ENCODE results near the gene ACP3. TPM values are rescaled to one million over a fixed set of nuclear protein-coding genes. Genes with fewer than 3 reads are reported as not detected.

The ACP3 gene
- polyA plus RNA-seq, 1 donor from 2014 or later: not detected

DNA sequence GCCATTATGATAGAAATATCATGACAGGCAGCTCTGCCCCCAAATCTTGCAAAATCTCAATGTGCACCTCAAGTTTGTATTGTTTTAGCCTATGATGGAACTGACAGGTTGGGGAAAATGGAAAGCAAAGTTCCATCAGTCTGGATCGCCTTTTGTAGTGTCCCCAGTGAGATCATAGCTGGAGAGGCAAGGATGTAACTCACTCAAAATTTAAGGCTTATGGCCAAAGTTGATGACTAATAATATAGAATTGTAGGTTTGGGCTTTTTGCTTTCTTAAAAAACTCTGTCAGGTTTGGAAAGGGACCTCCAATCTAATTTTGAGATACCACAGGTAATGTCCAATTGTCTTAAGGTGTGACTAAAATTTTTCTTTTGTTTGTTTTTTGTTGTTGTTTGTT lies 1.4 kb upstream of the ACP3 start:
- H3K4me3 ChIP-seq (ENCODE audit: low read length): no peak overlapping the region
- H3F3A ChIP-seq (ENCODE audit: insufficient read depth, low read length, poor library complexity, severe bottlenecking): no peaks in the 10 kb centered on the region
- no peaks in the 10 kb centered on the region for H4K20me1 ChIP-seq (ENCODE audit: insufficient read depth)
- H3K9me2 ChIP-seq (ENCODE audit: insufficient read depth, low read length): no peaks in the 10 kb centered on the region
- no peak overlapping the region for H3K27ac ChIP-seq (ENCODE audit: low read length)
- no peaks in the 10 kb centered on the region for H3K27me3 ChIP-seq (ENCODE audit: insufficient read depth, low read depth, low read length)
- no peaks in the 10 kb centered on the region for H3K36me3 ChIP-seq (ENCODE audit: insufficient read depth, low read length)
- H3K4me2 ChIP-seq (ENCODE audit: low read length): no peak overlapping the region
- H3K9ac ChIP-seq (ENCODE audit: low read length): no peak overlapping the region
- H3K79me2 ChIP-seq (replicated peaks; ENCODE audit: insufficient read depth, low read length): no peaks in the 10 kb centered on the region
- no peaks in the 10 kb centered on the region for H3K9me3 ChIP-seq (ENCODE audit: low read length)
- no peak overlapping the region for H2AFZ ChIP-seq (ENCODE audit: low read depth, low read length)
- TF ChIP-seq SMC3 (conservative IDR thresholded peaks at IDR 0.05; ENCODE audit: poor library complexity) (no peak), POLR2AphosphoS5 (IDR thresholded peaks at IDR 0.05) (no peak), EP300 (conservative IDR thresholded peaks at IDR 0.05; ENCODE audit: poor library complexity, severe bottlenecking) (no peak), MXI1 (conservative IDR thresholded peaks at IDR 0.05; ENCODE audit: poor library complexity, severe bottlenecking) (no peak)
- TF ChIP-seq, protein P1, sequence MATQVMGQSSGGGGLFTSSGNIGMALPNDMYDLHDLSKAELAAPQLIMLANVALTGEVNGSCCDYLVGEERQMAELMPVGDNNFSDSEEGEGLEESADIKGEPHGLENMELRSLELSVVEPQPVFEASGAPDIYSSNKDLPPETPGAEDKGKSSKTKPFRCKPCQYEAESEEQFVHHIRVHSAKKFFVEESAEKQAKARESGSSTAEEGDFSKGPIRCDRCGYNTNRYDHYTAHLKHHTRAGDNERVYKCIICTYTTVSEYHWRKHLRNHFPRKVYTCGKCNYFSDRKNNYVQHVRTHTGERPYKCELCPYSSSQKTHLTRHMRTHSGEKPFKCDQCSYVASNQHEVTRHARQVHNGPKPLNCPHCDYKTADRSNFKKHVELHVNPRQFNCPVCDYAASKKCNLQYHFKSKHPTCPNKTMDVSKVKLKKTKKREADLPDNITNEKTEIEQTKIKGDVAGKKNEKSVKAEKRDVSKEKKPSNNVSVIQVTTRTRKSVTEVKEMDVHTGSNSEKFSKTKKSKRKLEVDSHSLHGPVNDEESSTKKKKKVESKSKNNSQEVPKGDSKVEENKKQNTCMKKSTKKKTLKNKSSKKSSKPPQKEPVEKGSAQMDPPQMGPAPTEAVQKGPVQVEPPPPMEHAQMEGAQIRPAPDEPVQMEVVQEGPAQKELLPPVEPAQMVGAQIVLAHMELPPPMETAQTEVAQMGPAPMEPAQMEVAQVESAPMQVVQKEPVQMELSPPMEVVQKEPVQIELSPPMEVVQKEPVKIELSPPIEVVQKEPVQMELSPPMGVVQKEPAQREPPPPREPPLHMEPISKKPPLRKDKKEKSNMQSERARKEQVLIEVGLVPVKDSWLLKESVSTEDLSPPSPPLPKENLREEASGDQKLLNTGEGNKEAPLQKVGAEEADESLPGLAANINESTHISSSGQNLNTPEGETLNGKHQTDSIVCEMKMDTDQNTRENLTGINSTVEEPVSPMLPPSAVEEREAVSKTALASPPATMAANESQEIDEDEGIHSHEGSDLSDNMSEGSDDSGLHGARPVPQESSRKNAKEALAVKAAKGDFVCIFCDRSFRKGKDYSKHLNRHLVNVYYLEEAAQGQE (IDR thresholded peaks at IDR 0.05; ENCODE audit: borderline replicate concordance): no peak
- TF ChIP-seq, protein P2, sequence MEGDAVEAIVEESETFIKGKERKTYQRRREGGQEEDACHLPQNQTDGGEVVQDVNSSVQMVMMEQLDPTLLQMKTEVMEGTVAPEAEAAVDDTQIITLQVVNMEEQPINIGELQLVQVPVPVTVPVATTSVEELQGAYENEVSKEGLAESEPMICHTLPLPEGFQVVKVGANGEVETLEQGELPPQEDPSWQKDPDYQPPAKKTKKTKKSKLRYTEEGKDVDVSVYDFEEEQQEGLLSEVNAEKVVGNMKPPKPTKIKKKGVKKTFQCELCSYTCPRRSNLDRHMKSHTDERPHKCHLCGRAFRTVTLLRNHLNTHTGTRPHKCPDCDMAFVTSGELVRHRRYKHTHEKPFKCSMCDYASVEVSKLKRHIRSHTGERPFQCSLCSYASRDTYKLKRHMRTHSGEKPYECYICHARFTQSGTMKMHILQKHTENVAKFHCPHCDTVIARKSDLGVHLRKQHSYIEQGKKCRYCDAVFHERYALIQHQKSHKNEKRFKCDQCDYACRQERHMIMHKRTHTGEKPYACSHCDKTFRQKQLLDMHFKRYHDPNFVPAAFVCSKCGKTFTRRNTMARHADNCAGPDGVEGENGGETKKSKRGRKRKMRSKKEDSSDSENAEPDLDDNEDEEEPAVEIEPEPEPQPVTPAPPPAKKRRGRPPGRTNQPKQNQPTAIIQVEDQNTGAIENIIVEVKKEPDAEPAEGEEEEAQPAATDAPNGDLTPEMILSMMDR (IDR thresholded peaks at IDR 0.05; ENCODE audit: poor library complexity, severe bottlenecking): no peak

DNA sequence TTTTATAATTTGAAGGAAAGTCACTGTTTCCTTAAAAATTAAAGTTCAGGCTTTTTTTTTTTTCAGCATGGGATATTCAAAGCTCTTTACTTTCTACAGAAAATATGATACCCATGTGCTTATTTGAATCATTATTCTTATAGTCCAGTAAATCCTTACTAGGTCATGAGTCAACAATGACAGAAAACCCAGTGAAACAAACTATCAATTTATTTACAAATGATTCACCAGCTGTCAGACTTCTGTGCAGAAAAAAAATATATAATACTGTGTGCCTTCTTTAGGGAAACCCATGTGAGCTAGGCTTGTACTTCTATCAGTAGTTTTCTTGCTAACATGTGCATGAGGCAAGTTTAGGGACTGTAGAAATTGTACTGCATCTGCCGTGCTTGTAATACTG lies 1.2 kb downstream of the ACP3 start:
- H3K79me2 ChIP-seq (replicated peaks; ENCODE audit: insufficient read depth, low read length): no peaks in the 10 kb centered on the region
- H3K9me3 ChIP-seq (ENCODE audit: low read length): no peaks in the 10 kb centered on the region
- no peaks in the 10 kb centered on the region for H3F3A ChIP-seq (ENCODE audit: insufficient read depth, low read length, poor library complexity, severe bottlenecking)
- no peak overlapping the region for H3K4me2 ChIP-seq (ENCODE audit: low read length)
- H3K36me3 ChIP-seq (ENCODE audit: insufficient read depth, low read length): no peaks in the 10 kb centered on the region
- H3K9ac ChIP-seq (ENCODE audit: low read length): no peak overlapping the region
- no peaks in the 10 kb centered on the region for H4K20me1 ChIP-seq (ENCODE audit: insufficient read depth)
- no peaks in the 10 kb centered on the region for H3K9me2 ChIP-seq (ENCODE audit: insufficient read depth, low read length)
- TF ChIP-seq EZH2 (IDR thresholded peaks at IDR 0.05; ENCODE audit: borderline replicate concordance, insufficient read depth, low read length, poor library complexity, severe bottlenecking): no peak
- TF ChIP-seq EP300 (conservative IDR thresholded peaks at IDR 0.05; ENCODE audit: poor library complexity, severe bottlenecking): no peak
- TF ChIP-seq SMC3 (conservative IDR thresholded peaks at IDR 0.05; ENCODE audit: poor library complexity): no peak
- TF ChIP-seq POLR2AphosphoS5 (IDR thresholded peaks at IDR 0.05): no peak
- TF ChIP-seq TAF1 (IDR thresholded peaks at IDR 0.05; ENCODE audit: low read depth): no peak
- TF ChIP-seq RAD21 (conservative IDR thresholded peaks at IDR 0.05): no peak
- TF ChIP-seq, protein P1 (IDR thresholded peaks at IDR 0.05; ENCODE audit: borderline replicate concordance): no peak
- TF ChIP-seq MXI1 (conservative IDR thresholded peaks at IDR 0.05; ENCODE audit: poor library complexity, severe bottlenecking): no peak
- TF ChIP-seq, protein P2 (IDR thresholded peaks at IDR 0.05; ENCODE audit: poor library complexity, severe bottlenecking): no peak
- H3K4me3 ChIP-seq (ENCODE audit: low read length): no peak overlapping the region
- no peak overlapping the region for H2AFZ ChIP-seq (ENCODE audit: low read depth, low read length)
- H3K27ac ChIP-seq (ENCODE audit: low read length): no peak overlapping the region
- no peaks in the 10 kb centered on the region for H3K27me3 ChIP-seq (ENCODE audit: insufficient read depth, low read depth, low read length)

All from neural cell (in vitro differentiated cells).